Measurements from ENCODE around the gene KRTAP2-2.
"Not testable (repeated sequence)": the region's sequence is repeated elsewhere in the genome, so short reads cannot be mapped to it uniquely, and the experiment has no call there.

KRTAP2-2 gene

GRCh38 chr17:41064301-41064700, 9.3 kb upstream of the KRTAP2-2 start:
- DNase-seq: no peak

- DNase-seq: no peak
Observed at GRCh38 chr17:41063449-41063848, 8.4 kb upstream of the KRTAP2-2 start.

GRCh38 chr17:41061964-41062363, 6.9 kb upstream of the KRTAP2-2 start:
- no peak for DNase-seq

- no peak for DNase-seq
Observed at GRCh38 chr17:41060052-41060604, 5.1 kb upstream of the KRTAP2-2 start, which contains the start of gene KRTAP2-3. KRTAP2-3 (minus strand) TSS chr17:41060114; CDS start chr17:41060050, 64 bp downstream.

- not testable (repeated sequence) for DNase-seq
Observed at GRCh38 chr17:41059276-41060051, 4.4 kb upstream of the KRTAP2-2 start.

GRCh38 chr17:41058741-41059140, 3.7 kb upstream of the KRTAP2-2 start:
- DNase-seq: no peak

GRCh38 chr17:41057547-41057946, 2.5 kb upstream of the KRTAP2-2 start:
- DNase-seq: no peak

GRCh38 chr17:41054556-41054955, 474 bp downstream of the KRTAP2-2 start:
- not testable (repeated sequence) for DNase-seq

GRCh38 chr17:41054025-41054424, 1.0 kb downstream of the KRTAP2-2 start:
- no peak for DNase-seq

- DNase-seq: no peak
Observed at GRCh38 chr17:41052566-41052965, 2.5 kb downstream of the KRTAP2-2 start.

- DNase-seq: no peak
Observed at GRCh38 chr17:41049110-41049509, 5.9 kb downstream of the KRTAP2-2 start.

GRCh38 chr17:41048441-41048840, 6.6 kb downstream of the KRTAP2-2 start:
- no peak for DNase-seq

- not testable (repeated sequence) for DNase-seq
Observed at GRCh38 chr17:41046735-41047465, 8.1 kb downstream of the KRTAP2-2 start, which contains the start of gene KRTAP2-1. KRTAP2-1 (minus strand) TSS chr17:41047316; CDS start chr17:41047267, 49 bp downstream.

- DNase-seq: no peak
Observed at GRCh38 chr17:41042953-41043352, 12.1 kb downstream of the KRTAP2-2 start.

- DNase-seq: not testable (repeated sequence)
Observed at GRCh38 chr17:41040783-41041571, 14.1 kb downstream of the KRTAP2-2 start, which contains the start of gene KRTAP1-1. KRTAP1-1 (minus strand) TSS chr17:41041450; CDS start chr17:41041397, 53 bp downstream.

- DNase-seq: no peak
Observed at GRCh38 chr17:41037853-41038350, 17.1 kb downstream of the KRTAP2-2 start.

- DNase-seq: not testable (repeated sequence)
Observed at GRCh38 chr17:41034346-41034935, 20.6 kb downstream of the KRTAP2-2 start, which contains the start of gene KRTAP1-3. KRTAP1-3 (minus strand) TSS chr17:41034874; CDS start chr17:41034821, 53 bp downstream.

- no peak for DNase-seq
Observed at GRCh38 chr17:41029633-41030245, 25.3 kb downstream of the KRTAP2-2 start, which contains the start of gene KRTAP1-4. KRTAP1-4 (minus strand) TSS chr17:41030195; CDS start chr17:41030078, 117 bp downstream.

GRCh38 chr17:41026715-41027471, 28.1 kb downstream of the KRTAP2-2 start, which contains the start of gene KRTAP1-5:
KRTAP1-5 (minus strand) TSS chr17:41027208; CDS start chr17:41027155, 53 bp downstream.
- DNase-seq: no peak

GRCh38 chr17:41024697-41025096, 30.3 kb downstream of the KRTAP2-2 start:
- DNase-seq: no peak

All from NCI-H2227 treated with DMSO at 0.1 percent for 48 hours (cell line).